Dermis microvascular lymphatic vessel endothelial cell (primary cell): ENCODE results near the gene TACC2. TPM values are rescaled to one million over a fixed set of nuclear protein-coding genes. Genes with fewer than 3 reads are reported as not detected.
A peak's percentile ranks its signal among the peaks of the same experiment; 100 is the strongest.

Experiments used
- DNase-seq, 2 donors: peaks; one replicate each; pipeline versions ENCODE4 v3.0.0 to v3.0.0-alpha.2; 2010; ENCODE audit warnings: low read depth in 2 of 2
- total RNA-seq: library from RNA; depleted of rRNA; stranded (reverse); fragments of >200 nt; gene quantifications from 2 replicates; pipeline ENCODE4 v1.2.1, GENCODE V29; 2014

TACC2 gene
- total RNA-seq, 1 donor from 2014 or later = 3.7 TPM

DNA sequence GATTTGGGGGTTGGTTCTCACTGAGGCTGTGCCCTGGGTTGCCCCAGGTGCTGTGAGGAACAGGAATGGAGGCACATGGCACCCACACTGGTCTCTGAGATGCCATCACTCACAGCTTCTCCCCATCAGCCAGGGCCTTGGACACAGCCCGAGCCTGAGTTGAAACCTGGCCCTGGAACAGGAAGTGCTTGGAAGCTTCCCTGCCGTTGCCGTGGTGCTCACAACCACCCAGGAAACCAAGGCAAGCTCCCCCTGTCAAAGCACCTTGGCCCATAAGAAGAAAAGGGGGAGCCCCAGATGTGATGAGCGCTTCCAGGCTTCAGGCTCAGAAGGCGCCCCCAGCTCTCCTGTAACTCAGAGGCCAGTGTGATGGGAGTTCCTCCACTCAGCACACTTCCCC, 282.1 kb downstream of the TACC2 start, which contains the start of gene BTBD16:
TSS of gene BTBD16 (plus strand) at position 221 of the 400 bp plus-strand sequence. CDS start 3,786 bp downstream, outside the sequence.
- no peak for DNase-seq

DNA sequence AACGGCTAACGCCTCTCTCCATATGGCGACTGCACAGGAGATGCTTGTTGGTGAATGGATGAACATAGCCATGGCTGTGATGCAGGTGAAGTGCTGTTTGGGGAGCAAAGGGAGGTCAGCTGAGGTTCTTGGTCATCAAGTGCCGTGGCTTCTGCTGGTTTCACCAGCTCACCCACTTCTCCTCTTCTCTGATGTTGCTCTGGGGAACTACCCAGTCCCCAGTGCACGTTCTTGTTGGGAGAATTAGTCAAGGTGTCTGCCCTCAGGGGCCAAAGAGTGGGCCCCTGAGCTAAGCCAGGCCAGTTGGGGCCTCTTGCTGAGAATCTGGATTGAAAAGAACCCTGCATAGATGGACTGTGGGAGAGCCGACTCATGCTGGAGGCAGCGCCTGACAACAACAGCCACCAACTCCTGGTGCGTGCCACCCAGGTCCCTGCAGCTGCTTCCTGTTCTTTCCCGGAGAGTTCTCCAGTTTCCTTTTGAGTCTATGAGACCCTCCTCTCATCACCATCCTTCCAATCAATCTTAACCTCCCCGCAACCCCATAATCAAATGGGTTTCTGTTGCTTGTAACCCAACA, 285.1 kb downstream of the TACC2 start:
- no peak for DNase-seq

DNA sequence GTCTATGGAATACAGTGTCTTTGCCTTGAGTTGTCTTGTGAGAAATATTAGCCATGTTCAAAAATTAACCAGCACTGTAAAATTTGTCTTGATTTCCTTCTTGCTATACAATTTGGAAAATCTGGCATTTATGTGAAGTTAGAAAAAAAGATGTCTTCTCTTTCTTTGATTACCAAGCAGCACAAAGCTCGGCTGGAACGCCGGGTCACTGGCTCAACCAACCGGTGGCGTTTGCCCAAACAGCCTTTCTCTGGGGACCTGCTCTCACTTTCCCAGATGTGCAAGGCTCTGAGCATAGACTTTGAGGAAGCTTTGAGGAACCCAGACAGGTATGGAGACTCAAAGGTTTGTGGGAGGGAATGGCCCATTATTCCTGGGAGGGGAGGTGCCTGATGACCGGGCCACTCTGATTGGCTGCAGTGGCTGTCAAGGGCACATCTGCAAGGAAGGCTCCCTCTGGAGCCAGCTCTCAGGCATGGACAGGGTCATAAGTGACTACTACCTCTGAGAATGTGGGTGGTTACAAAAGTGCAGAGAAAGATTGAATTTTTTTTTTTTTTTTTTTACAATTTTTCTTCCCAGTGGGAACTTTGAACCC, 287.7 kb downstream of the TACC2 start:
- DNase-seq = no peak

DNA sequence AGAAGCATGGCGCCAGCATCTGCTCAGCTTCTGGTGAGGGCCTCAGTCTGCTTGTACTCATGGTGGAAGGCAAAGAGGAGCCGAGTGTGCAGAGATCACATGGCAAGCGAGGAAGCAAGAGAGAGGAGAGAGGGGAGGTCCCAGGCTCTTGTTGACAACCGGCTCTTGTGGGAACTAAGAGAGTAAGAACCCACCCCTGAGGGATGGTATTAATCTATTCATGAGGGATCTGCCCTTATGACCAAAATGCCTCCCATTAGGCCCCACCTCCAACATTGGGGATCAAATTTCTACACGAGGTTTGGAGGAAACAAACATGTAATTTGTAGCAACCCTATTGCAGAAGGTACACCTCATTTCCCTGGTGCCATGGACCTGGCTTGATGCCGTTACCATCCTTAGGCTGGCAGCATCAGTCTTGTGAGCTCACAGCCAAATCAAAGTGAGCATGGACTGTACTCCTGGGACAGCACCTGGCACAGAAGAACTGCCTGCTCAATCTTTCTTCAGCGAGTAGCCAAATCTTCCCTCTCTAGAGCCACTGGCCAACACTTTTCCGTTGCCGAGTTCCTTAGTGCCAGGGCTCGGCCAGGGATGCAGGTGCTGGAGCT, 288.7 kb downstream of the TACC2 start:
- DNase-seq = no peak

DNA sequence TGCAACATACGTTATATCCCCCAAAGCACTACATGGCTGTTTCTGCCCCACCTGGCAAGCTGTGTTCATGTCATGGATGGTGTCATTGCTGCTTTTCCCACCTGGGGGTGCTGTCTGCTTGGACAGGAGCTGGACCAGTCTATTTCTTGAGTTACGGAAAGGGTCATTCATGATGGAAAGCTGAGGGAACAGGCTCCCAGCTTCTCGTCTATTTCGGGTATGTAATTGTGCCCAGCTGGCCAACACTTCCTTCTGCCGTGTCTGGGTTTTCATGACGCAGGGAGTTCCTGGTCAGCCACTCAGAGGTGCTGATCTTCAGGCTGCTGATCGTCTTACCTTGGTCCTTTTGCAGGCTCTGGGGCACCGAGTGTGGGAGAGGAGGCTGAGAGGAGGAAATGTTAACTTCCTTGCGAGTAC, 290.8 kb downstream of the TACC2 start:
- peak; percentile 33 to 74 for DNase-seq

DNA sequence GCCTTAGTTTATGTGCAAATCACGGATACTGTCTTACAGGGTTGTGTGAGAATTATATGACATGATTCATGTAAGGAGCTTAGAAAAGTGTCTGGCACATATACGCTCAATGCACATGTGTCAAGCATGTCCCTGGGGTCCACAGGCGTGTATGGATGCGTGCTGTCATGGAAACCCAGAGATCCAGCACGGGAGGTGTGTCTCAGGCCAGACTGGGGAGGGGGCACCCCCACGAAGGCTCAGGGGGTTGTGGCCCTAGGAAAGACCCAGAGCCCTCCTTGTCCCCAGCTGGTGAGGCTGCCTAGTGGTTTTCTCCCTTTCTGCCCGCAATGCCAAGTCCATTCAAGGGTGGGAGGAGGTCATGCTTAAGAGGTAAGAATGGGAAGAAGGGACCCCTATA, 291.2 kb downstream of the TACC2 start:
- no peak for DNase-seq

DNA sequence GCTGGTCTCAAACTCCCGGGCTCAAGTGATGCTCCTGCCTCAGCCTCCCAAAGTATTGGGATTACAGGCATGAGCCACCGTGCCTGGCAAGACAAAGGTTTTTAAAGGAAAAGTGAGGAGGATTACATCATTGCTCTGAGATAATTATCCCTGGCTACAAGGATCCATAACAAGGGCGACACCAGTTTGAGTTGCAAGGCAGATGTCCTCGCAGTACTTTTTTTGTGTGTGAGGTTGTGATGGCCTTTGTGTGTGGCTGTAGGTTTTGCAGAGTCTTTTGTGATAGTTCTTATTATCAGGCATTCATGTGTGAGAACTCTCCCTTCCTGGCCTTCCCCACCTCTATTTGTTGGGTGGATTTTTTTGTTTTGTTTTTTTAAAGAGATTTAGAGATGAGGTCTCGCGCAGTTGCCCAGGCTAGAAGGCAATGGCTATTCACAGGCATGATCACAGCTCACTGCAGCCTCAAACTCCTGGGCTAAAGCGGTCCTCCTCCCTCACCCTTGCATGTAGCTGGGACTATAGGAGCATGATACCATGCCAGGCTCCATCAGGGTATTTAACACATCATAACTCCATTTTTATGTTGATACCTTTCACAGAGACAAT, 292.2 kb downstream of the TACC2 start:
- DNase-seq = no peak

DNA sequence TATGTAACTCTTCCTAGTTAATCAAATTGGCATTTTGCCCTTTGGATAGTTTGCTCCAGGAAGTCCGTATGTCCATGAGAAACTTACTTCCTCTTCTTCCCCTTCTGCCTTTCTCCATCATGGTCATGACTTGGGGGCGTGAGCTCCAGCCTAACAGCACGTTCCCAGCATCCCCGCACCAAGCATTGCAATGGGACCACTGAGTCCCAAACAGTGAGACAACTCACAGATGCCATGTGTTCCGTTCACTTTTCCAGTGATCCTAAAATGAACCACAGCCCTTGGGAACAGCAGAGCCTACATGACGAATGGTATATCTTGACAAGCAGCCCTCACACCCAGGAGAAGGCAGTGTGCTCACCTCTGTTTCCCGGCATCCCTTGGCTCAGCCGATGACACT, 292.8 kb downstream of the TACC2 start:
- DNase-seq = no peak

DNA sequence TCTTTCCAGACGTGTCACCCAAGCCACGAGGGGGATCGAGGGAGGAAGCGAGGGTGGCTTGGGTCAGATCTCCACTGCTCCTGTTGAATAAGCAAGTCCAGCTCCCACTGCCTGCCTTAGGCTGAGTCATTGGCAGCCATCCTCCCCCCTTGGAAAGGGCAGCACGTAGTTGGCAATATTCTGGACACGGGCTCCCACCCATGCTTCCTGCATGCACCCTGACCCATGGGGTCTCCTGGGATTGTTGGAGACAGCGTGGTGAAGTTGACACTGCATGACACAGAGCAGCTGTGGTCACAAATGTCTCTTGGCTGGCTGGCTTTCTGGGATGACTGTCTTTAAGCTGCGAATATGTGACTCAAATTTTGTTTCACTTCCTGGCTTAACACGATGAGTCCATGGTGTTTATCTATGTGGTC, 293.3 kb downstream of the TACC2 start:
- peak in 1 of 2 donors; percentile 22 for DNase-seq

DNA sequence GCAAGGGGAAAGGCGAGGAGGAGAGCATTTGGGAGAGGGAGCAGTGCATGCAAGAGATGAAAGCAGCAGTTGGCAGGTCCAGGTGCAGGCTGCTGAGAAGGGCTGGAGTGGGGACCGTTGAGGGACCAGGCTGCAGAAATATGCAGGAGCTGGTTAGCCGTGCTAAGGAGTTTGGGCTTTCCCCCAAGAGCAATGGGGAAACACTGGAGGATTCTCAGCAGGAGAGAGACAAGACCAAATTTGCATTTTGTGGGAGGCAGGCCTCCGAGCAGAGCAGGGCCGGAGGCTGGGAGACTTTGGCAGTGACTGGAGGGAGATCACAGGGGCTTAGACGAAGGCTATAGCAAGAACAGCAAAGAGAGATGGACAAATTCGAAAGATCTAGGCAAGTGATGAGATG, 293.9 kb downstream of the TACC2 start:
- no peak for DNase-seq

DNA sequence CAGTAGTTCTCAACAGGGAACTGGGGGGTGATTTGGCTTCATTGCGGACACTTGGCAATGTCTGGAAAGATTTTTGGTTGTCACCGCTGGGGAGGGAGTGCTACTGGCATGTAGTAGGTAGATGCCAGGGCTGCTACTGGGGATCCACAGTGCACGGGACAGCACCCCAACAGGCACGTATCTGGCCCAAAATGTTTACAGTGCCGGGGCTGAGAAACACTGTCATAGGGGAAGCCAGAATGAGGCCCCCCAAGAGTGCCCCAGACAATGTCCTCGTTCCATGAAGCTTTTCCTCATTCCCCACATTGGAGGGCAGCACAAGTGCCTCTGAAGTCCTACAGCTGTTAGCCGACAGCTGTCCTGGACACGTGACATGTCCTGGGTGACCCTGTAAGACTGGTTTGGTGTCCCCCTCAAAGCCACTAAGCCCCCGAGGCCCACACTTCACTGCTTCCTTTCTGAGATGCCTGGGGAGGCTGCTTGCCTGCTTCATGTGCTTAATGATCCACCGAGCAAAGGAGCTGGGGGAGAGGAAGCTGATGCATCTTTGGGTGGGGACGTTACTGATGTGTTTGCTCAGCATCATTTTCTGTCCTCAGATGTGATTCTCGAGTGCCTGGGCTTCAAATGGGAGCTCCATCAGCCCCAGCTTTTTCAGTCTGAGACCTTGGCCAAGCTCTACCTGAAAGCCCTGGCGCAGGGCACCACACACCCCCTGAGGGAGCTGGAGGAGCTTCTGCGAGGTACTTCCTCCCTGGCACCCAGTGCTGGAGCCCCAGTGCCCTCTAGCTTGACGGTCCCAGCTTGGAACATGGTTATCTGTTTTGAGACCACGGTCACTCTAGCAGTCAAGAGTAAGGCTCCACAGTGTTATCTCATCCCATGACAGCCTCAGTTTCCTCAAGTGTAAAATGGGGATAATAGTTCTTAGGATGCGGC, 296.8 kb downstream of the TACC2 start:
- no peak for DNase-seq

DNA sequence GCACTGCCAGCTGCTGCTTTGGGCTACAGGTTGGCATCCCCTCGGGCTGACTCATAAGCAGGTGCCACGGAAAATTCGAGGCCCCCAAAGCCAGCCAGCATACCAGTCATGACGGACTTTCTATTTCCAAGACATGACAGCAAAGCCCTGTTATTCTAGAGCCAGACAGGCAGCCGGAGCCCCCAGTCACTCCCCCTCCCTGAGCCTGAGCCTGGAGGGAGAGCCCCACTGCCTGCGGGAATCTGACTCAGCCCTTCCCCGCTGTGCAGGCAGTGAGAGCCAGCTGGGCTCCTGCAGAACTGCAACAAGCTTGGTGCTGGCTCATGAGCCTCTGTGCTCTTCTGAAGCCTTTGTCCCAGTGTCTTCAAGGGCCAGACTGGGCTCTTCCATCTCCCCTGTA, 297.9 kb downstream of the TACC2 start:
- no peak for DNase-seq

DNA sequence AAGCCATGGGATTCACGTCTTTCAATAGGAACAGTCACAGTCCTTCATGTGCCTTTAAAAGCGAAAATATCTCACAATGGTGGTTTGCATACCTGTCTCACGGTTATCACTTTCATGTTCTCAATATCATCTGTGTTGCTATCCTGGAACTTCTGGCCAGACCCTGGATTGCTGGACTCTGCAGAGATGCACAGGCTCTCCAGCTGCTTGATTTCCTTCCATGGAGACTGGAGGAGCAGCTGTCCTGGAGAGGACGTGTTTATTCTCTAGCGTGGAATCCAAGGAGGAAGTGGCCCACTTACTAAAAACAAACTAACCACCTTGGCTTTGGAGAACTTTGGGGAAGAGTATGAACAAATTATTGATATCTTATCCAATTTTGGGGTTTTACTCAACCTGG, 298.6 kb downstream of the TACC2 start:
- DNase-seq = no peak

DNA sequence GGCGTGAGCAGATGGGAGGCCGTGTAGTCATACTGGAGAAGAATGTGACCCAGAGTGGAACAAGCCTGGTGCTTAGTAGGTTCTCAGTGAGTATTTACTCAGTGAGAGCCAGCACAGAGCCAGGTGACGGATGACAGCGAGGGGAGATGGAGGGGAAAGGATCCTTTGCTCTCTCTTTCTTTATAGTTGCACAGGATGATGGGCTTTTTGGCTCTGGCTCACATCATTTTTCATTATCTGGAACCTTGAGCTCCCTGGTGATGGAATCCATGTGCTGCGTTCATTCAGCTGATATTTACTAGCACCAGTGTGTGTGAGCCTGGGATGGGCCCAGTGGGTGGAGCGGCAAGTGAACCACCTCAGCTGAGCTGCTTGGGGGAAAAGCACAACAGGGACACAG, 299.3 kb downstream of the TACC2 start:
- DNase-seq = no peak

DNA sequence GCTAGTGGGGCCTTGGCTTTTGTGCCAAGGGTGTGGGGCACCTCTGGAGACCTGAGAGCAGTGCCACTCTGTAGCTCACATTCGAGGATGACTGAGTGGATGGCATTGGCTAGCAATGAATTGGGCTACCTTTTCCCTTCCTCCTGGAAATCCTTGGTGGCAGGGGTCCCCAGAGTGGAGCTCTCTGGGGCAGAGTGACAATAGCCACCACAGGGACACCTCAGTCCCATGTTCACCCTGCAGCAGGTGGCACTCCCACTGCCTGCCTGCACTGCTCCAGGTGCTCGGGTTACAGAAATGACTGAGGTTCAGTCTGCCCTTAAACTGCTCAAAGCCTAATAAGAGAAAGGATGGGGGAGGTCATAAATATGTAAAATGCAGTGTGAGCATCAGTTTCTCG, 300.0 kb downstream of the TACC2 start:
- DNase-seq = no peak

DNA sequence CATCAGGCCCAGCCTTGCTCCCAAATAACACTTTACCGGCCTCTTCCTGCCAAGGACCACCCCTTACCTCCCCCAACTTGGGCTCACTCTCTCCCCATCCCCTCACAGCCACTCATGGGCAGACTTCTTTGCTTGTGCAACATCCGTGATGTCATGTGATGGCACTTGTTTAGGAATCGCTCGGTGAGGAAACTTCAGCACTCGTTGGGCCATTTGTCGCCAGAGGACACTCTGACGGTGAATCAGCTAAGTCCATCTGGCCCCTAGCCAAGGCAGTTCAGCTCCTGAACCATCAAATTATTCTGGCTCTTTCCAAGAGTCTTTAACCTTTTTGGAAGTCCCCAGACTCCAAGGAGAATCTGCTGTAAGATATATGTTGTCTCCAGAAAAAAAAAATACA, 301.4 kb downstream of the TACC2 start:
- no peak for DNase-seq

DNA sequence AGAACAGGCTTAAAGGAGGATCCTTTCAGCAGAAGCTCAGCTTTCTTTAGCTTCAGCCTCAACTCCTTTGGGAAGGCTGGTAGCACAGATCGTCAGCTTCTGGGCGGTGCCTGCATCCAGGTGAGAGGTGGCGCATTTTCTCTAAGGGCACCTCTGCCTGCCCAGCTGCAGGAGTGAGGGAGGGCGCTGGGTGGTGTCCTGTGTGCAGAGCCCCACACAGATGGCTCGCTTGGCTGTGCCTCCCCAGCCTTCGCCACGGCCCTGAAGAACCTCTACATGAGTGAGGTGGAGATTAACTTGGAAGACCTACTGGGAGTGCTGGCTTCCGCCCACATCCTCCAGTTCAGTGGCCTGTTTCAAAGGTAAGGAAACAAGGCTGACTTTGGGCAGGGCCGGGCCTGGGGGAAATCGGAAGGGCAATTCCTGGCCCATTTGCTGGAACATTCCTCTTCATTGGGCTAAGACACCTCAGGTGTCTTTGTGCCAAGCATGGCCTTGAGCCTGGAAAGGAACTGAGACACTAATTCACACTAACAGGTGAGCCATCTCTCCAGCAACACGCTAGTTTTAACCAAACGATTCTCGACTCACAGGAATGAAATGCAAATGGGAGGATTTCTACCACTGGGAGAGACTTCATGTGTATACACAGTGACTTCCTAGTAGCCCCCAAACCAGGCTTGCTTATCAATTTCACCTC, 302.0 kb downstream of the TACC2 start:
- no peak for DNase-seq

DNA sequence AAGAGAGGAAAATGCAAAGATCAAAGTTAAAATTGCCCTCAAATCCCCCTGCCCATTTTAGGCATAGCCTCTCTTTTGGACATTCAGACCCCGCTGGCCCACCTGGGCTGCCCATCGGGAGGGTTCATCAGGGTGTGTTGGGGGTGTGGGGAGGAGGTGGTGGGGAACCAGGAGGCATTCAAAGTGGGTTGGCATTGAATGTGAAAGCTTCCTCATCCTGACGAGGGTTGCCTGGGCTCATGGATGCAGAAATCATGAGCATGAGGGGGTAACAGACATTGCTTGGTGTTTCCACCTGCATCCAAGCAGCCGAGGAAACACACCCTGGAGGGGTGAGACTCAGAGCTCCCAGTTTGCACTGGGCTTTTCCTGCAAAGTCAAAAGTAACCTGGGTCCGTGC, 302.8 kb downstream of the TACC2 start:
- DNase-seq = no peak

DNA sequence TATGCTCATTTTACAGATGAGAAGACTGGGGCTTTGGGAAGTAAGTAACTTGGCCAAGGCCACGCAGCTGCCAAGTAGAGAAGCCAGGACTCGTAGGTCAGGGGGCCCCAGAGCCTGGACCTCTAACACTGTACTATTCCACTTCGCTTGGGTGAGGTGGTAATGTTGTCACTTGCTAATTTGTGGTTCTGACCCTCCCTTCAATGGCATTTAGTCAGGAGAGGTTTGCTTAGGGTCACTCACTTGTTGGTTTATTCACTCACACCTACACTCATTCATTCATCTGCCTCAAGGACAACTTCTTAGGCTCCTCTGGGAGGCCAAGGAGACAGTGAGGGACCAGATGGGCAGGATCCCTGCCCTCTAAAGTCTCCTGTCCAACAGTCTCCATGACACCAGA, 303.4 kb downstream of the TACC2 start:
- DNase-seq = no peak

DNA sequence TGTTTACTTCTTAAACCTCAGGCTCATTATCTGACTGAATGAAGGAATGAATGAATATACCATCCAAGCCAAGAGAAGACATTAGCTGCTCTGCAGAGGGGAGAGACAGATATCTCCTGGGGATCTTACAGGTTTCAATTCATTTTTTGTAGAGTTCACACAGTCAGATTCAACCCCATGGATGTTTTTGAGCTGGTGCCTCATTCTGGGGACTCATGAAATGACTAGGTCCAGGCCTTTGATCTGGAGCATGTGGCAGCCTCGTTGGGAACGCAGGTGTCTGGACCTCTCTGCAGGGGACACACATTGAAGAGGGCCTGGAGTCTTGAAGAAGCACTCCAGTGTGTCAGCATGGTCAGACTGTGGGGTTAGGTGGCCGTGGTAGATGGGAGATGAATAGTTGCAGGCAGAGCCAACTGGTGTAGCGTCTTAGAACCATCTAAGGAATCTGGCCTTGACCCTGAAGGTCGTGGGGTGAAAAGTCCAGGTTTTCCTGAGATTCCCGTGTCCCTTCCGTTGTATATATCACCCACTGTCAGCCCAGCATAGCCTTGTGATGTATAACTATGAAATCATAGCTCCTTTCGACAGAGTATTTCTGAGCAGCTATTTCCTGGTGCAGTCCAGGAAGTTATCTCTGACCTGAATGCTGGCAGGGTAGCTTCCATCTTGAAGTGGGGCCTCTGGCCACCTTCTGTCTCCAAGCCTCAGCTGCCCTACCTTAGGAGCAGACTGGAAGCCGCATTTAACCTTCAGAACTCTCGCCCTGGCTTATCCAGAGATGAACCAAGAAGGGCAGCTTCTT, 304.4 kb downstream of the TACC2 start:
- no peak for DNase-seq
